ENCODE measurements around the gene HRH2.
"Not testable (repeated sequence)": the region's sequence is repeated elsewhere in the genome, so short reads cannot be mapped to it uniquely, and the experiment has no call there.

Gene HRH2

DNA sequence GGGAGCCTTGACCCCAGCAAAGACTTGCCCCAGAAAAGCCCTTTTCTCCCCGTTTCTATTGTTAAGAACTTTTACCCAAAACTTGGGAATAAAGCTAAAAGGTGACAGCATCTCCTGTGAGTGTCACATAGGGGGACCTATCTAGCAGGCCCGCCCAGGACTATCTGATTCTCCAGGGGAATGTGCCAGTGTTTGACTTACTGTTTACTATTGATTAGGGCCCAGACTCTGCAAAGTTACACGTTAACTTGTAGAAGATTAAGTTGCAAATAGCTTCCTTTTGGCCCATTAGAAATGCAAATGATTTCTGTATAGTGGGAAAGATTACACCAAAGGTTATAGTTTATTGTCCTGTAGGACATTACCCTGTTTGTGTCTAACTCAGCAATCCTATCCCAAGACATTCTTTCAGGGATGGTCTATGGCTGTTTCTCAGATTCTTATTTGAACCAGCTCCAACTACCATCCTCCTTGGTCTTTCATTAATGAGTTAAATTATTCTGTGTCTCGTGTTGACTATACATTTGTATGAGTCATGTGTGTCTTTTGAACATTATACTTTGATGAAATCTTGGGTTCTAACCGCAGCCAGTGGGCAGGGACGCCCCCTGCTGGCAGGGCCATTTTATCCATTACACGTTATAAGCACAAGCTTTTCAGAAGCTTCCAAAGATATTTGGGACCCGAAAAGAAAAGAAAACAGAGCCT lies 60.7 kb downstream of the HRH2 start:
- peak; percentile 66 for DNase-seq

DNA sequence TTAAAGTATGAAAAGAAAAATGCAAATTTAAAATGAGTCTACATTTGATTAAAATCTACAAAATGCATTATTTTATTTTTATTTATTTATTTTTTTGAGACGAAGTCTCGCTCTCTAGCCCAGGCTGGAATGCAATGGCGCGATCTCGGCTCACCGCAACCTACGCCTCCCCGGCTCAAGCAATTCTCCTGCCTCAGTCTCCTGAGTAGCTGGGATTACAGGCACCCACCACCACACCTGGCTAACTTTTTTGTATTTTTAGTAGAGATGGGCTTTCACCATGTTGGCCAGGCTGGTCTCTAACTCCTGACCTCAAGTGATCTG lies 61.2 kb downstream of the HRH2 start:
- DNase-seq: not testable (repeated sequence)

DNA sequence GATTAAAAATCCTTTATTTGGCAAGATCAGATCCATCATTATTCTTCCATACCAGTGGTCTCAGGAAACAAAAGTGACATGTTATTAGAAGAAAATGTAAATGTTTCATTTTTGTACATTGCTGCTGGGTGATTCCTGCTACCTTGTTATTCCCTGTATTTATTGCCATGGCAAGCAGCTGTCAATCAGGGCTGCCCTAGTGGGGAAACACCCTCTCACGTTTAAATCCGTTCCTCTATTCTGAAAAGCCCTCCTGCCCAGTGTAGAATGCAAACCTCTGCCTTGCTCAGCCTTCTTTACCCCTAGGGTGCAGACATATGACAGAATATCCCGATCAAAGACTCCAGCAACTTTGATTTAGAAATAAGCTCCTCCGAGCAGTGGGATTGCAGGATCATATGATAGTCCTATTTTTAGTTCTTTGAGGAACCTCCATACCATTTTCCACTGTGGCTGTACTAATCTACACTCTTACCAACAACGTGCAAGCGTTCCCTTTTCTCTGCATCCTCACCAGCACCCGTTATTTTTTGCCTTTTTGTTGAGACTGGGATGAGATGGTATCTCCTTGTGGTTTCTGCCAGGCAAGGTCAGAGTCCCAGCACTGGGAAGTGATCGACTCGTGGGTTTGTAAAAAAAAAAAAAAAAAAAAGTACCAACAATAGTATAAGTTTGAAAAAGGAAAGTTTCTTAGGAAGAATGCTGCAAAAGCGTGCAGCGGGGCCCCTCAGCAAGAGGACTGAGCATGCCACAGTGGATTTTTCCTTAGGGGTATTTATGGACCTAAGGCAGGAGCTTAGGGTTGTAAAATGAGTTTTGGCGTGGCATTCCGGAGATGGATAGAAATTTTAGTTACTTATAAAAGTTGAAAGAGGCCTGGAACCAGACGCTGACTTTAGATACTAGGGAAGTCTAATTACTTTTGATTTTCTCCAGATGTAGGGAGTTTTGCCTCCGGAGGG lies 66.7 kb downstream of the HRH2 start:
- peak; percentile 3 for DNase-seq

DNA sequence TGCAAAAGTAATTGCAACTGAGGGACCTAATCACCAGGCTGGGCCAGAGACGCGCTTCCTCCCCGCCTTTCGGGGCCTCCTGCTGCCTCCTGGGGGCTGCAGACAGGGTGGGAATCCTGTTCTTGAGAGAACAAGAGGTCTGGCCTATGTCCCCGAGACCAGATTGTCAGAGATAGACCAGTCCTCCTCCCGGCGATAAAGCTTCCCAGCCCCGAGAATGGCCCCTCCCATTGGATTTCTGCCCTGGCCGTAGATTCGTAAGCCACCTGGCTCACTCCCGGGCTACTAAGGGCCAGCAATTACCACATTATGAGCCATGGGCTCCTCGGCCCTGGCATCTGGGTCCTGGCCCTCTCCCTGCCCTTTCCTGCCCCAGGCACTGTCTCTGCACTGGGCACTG lies 70.4 kb downstream of the HRH2 start:
- no peak for DNase-seq

DNA sequence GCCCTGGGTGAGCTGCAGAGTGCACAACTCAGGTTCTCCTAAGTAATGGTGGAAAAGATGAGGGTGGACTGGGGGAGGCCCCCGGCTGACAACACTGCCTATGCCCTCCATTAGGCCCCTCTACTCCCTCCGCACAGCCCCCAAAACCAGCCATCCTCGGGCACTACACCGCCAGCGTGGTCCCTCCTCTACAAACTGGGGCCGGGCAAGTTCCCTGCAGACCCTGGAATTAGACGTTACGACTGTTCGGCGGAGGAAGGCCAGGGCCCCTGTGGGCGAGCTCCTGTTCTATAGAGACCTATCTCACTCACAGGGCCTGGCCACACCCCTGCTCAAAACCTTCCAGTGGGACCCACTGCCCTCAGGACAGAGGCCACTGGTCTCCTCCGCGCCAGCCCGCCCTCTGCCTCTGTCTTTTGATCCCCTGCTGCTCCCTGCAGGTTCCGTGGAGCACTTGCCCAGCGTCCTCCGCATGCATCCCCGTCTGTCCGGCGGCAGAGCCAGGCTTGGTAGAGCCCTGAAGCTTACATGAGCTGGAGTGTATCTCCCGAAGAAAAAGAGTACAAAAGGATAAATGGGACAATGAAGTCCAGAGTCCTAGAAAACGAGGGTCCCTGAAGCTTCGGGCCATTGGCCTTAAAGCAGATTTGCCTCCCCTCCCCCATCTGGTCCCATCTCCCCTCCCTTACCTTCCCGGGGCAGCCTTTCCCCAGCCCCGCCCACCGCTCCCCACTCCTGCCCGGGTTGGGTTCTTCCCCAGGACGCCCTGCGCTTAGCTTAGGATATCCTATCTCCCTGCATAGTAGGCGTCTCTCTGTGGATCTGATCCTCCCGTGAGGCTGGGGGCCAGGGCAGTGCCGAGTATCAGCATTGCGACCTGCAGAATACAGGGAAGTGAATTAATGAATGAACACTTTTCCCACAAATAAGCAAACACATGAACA lies 71.3 kb downstream of the HRH2 start:
- DNase-seq: no peak

DNA sequence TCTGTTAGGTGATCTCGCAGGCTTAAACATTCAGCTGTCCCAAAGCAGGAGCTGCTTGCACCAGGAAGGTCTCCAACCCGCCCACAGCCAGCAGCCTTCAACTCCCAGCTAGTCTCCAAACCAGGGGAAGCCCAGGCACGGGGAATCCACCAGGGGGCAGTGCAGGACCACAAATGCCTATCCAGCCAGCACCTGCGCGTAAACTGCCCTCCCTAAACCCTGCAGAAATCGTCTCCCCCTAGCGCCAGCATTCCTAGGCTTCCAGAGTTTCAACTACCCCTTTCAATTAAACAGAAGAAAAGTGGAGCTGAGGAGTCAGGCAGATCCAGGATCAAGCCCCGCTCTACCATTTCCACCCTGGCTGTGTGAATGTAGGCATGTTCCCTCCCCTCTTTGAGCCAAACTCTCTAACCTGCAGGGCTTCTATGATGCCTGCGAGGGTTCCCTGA lies 72.0 kb downstream of the HRH2 start:
- DNase-seq: peak; percentile 77

DNA sequence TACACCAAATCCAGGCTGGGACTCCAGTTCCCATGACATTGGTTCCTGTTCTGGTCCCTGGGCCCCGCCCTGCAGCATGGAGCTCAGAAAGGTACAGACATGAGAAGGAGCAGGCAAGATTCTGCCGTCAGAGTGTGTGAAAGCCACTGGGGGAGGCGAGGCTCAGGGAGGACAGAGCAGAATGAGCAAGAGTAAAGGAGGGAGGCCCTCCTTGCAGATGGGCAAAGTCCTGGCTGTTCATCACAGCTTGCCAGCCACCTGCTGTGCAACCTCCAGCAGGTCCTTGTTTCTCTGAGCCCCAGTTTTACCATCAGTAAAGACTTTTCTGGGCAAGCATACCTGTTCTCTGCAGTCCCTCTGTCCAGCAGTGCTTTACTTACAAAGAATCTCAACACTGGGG lies 73.3 kb downstream of the HRH2 start:
- no peak for DNase-seq

DNA sequence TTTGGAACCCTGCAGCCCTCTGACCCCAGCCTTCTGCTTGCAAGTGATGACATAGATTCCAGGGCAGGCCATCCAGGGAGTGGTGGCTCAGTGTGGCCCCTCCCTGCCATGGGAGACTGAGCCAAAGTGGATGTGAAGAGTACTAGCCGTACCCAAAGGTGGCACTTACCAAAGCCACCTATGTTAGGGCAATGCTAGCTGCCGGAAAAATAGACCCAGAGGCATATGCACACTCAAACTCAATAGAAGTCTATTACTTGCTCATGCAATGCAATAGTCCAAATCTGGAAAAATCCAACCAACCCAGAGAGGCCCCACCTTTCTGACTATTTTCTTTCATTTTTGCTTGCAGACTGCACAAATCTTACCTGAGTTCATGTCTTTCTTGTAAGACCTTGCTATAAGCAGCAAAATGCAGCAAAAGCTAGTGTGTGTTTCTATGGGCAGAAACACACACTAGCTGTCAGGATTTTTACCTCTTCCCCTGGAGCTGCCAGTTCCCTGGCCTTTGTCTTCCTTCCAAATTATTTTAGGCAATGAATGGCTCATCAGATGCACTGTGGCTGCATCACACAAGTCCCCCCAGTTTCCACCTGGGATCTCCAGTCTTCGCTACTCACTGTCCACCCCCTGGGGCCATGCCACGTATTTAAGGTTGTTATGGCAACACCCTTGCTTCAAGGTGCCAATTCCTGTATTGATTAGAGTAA lies 74.0 kb downstream of the HRH2 start:
- no peak for DNase-seq

DNA sequence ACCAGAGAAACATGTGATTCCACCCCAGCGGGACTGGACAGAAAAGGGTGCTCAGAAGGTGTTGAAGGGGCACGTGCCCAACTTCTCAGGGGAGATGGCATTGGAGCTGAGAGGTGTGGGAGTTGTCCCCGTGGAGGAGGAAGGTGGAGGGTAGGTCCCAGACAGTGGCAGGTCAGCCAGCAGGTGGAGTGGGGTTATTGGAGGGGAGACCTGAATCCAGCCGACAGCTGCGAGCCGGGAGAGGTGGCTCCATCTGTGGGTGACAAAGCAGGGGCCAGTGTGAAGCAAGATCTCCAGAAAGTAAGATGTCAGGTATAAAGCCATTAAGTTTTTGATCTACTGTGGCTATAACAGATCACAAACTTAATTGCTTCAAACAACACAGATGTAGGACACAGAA lies 75.1 kb downstream of the HRH2 start:
- DNase-seq: no peak

DNA sequence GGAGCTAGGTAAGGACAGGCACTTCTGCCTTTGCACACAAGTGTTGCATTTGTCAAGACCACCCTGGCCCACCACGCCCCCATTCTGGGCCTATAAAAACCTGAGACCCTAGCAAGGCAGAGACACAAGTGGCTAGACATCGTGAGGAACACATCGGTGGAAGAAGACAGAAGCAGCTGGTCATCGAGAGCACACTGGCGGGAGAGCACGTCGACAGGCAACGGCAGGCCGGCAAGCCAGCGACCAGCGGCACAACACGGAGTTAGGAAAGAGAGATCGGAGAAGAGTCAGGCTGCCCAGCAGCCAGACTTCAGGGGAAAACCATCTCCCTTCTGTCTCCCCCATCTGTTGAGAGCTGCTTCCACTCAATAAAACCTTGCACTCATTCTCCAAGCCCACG lies 76.1 kb downstream of the HRH2 start:
- DNase-seq: no peak

DNA sequence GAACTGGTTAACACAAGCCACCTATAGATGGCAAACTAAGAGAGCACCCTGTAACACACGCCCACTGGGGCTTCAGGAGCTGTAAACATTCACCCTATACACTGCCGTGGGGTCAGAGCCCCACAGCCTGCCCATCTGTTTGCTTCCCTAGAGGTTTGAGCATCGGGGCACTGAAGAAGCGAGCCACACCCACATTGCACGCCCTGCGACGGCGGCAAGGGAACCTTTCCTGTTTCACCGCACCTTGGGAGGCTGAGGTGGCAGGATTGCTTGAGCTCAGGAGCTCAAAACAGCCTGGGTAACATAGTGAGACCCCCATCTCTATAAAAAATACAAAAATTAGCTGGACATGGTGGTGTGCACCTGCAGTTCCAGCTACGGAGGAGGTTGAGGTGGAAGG lies 76.6 kb downstream of the HRH2 start:
- no peak for DNase-seq

DNA sequence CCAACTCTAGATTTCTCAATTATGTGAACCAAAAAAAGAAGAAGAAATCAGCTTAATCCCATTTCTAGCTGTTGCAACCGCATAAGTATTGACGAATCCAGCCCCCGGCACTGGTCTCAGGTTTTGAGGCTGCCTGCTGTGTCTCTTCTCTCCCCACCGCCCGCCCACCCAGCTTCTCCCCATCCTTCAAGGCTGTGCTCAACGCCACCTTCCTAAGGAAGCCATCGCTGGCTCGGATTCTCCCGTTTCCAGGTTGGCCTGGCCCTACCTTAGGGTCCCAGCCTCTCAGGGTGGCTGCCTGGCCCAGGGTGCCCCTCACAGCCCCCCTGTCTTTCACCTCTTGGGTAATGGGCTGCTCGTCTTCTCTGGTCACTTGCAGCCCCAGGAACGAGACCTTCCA lies 77.8 kb downstream of the HRH2 start:
- no peak for DNase-seq

DNA sequence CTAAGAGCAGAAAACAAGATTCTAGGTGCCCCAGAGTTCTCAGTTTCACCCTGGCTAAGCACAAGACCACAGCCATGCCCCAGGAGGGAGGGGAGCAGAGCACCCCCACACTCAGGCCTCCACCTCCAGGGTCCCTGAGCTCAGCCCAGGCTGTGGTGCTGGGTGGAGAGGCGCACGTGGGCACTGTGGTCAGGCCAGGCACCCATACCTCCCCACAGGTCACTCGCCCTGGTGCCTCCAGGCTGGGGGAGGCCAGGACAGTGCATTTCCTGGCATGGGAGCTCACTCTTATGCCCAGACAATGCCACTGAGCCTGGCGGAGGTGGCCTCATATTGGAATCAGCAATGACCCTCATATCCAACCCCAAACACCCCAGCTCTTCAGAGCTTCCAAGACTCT lies 78.8 kb downstream of the HRH2 start:
- no peak for DNase-seq

DNA sequence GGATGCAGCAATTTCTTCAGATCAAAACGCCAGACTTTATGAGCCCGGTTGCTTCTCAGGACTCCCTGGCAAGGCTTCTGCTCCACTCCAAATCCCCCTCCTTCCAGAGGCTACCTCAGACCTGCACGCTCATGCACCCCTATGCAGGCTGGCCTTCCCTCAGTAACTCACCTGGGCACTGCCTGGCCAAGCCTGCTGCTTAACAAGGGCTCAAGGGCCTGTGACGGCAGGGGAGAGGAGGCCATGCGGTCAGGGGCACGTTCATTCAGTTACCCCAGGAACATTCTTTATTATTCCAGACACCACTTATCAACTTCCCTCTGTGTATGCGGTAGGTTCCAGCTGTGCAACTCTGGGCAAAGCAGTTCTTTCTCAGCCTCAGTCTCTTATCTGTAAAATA lies 79.6 kb downstream of the HRH2 start:
- no peak for DNase-seq

DNA sequence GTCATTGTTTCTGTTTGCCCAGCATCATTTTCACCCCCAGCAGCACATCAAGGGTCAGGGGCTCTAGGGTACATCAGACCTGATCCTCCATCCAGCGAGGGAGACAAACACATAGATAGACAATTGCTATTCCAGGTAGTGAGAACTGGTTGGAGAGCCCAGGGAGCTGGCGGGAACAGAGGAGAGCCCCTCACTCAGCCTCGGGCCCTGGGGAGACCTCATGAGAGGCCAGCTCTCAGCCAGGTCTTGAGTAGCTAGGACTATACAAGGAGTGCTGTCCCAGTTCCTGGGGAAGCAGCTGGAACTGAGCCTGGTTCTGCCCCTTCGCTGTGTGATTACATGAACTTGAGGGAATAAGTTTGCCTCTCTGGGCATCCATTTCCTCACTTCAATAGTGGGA lies 80.3 kb downstream of the HRH2 start:
- no peak for DNase-seq

DNA sequence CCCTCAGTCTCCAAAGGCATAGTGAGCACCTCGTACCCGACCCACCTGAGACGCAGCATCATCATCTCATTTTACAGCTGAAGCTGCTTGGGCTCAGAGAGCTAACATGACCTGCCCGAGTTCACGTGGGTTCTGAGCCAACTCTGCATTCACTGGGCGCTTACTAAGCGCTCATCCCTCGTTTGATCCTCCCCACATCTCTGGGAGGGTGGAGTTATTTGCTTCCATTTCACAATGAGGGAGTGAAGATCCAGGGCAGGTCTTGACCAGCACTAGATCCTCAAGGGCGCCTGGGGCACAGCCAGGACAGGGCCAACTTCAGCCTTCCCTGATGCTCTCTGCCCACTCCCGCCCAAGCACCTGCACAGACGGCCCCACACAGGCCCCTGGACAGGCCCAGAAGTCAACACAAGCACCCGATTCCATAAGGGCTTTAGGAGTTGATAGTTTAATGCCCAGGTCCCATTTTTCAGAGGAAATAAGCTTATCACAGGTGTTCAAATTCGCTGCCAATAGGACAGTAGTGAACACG lies 80.8 kb downstream of the HRH2 start:
- DNase-seq: no peak

DNA sequence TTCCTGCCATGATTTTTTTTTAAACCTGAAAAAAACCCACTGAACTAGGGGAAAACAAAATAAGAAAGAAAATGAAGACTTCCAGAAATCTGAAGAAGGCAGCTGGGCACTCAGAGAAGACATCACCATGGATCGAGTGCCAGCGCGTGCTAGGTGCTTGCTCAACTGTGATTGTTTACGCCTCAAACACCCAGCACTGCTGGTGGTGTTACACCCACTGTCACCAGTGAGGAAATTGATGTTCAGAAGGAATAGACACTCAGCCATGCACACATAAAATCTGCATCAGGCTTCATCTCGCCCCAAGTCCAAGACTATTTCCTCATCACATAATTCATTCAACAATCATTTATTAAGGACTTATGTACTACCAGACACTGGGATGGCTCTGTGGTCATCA lies 82.1 kb downstream of the HRH2 start:
- no peak for DNase-seq

DNA sequence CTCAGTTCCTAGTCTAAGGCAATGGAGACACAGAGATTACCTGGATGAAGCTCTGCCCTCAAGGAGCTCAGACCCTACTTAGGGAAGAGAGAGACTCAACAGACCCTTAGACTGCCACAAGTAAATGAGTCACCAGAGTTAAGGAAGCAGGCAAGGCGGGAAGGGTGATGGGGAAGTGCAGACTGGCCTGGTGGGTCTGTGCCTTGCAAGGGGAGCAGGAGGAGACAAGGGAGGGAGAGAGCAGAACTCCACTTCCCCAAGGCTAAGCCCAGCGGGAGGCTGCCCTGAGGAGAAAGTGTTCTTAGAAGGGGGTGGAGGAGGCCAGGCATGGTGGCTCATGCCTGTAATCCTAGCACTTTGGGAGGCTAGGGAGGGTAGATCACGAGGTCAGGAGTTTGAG lies 83.7 kb downstream of the HRH2 start:
- DNase-seq: peak; percentile 28

DNA sequence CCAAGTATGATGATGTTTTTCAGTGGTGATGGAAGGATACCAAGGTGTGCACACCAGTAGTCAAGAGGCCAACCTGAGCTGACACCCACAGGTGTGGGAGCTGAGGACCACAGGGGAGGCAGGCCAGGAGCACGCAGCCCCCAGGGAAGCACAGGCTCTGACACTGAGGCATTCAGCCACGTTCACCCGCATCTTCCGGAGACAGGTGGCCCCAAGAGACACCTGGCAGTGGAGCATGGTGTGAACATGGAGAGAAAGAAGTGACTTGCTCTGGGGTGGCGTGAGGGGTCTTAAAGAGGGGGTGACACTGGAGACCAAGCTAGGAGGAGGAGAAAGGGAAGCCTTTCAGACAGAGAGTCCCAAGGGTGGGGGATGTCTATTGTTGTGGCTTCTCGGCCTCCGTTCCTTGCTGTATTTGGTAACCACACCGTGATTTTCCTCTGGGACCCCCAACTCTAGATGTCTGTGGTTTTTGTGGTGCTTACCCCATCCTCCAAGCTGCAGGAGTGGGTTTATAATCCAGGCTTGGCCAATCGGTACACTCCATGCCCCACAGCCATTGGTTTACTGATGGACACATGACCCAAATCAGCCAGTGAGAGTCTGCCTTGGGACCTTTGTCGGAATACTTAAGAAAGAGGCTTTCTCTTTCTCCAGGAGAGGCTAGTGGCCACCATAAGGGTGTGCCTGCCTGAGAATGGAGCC lies 84.6 kb downstream of the HRH2 start:
- DNase-seq: no peak

DNA sequence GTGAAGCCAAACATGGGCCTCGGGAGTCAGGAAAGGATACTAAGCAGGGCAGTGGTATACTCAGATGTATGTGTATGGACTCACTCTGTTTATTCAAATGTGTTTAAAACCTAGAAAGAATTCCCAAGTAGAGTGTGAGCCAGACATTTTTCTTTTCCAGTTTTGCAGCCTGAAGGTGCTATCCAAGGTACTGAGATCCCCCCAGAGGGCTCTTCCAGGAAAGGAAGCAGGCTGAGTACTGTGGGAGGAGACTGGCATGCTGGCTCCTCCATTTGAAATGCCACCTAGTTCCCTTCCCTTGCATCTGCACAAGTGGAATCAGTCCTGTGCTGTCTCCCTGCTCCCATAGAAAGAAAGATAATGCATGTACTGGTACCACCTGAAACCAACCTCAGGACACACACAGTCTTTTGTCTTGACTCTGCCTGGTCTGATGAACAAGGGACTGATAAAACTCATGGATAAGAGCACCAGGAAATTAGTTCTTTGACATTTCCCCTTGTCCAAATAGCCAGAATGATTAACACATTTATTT lies 85.9 kb downstream of the HRH2 start:
- no peak for DNase-seq

DNA sequence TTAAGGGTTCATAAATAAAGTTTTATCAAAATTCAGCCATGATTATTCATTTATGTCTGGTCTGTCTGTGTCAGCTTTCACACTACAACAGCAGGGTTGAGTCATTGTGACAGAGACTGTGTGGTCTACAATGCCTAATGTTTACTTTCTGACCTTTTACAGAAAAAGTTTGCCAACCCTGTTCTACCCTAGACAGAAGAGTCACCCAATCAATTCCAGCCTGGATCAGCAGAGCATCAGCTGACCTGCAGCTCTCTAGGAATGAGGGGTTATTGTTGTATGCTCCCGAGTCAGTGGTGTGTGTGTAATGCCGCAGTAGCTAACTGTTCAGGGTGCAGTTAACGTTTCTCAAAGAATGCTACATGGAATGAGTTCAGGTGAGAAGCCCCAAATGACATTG lies 87.3 kb downstream of the HRH2 start:
- no peak for DNase-seq

Data from inflammatory macrophage treated with lipopolysaccharide for 4 hours (primary cell).